ENCODE measurements around the gene ZKSCAN1.
"Not testable (repeated sequence)": the region's sequence is repeated elsewhere in the genome, so short reads cannot be mapped to it uniquely, and the experiment has no call there.

ZKSCAN1 gene
- 76.0 reads per million, percentile 77 among the genes with 10 or more reads in this experiment for total RNA-seq

DNA sequence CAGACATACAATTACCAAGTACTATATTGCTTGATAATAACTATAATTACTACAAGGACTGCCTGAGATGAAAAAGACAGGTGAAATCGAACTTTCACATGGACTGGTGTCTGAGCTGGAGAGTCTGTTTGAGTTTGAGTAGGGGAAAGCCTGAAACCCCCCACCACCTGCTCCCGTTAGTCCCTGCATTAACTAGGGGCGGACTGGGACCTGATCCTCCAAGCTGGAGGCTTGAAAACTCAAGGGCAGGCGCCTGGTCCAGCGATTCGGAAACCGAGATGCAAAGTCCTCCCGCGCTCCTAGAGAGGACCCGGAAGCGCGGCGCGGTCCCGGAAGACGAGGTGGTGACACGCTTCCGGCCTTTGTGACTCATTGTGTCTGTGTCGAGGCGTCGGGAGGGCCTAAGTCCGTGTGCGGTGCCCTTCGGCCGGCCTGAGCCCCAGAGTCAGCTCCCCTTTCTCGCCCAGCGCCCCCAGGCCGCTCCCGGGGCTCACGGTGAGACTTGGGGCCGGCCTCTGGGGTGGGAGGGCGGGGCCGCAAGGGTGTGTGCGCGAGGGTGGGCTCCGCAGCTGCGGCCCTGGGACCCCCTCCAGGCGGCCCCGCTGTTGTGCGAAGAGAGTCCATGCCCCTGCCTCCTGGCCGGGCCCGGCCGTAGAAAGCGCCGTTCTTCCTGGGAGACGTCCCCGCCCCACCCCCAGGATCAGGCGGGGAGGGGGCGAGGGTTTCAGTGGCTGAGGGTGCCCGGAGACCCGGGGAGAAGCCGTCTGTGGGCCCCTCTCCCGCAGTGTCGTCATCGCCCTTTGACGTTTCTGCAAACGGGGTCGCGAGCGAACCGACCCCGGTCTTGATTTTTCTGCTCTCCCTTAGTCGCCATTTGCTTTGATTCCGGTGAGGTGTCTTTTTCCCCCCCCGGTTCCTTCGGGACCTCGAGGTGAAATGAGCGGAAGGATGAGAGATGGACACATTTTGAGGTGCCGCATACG lies at the start of gene ZKSCAN1:
ZKSCAN1 (plus strand) TSS at position 365 of the 983 bp plus-strand sequence. CDS start 7,911 bp downstream, outside the sequence.
- peak; percentile 80 for DNase-seq

DNA sequence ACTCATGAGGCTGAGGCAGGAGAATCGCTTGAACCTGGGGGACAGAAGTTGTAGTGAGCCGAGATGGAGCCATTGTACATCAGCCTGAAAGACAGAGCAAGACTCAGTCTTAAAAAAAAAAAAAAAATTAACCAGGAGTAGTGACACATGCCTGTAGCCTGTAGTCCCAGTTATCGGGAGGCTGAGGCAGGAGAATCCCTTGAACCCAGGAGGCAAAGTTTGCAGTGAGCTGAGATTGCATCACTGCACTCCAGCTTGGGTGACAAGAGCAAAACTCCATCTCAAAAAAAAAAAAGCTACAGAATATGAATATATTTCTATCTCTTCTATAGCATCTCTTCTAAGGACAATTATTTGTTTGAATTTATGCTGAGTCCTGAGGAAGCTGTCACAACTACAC lies 46.1 kb upstream of the ZKSCAN1 start:
- DNase-seq = no peak

DNA sequence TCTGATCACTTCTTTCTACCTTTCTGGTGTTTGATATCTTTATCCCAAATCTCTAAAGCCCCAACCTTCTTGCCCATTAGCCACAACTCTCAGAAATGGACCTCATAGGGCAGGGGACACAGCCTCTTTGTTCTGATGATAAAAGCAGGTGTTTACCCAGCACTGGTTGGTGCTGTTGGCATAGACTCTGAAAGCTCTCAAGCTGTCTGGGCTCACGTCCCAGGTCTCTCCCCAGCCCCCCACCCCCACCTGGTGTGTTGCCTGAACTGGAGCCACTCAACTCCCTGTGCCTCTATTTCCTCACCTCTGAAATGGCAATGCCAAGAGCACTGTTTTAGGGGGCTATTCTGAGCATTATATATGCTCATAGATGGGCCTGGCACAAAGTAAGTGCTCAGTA lies 45.6 kb upstream of the ZKSCAN1 start:
- DNase-seq = not testable (repeated sequence)

DNA sequence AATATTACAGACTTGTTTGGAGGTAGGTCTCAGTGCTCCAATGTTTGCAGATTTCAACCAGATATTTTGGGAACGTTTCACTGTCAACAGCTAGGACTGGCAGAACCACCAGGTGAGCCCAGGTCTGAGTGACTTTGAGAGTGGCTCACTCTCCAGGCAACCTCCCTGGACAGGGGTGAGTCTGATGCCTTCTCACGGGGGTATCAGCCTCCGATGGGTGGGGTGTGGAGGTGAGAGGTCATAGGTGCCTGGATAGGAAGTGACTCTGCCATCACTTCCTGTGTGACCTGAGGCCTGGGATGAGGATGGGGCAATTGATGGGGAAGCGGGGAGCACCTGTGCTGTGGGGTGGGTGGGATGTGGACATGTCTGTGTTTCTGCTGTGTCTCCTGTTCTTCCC lies 44.2 kb upstream of the ZKSCAN1 start:
- no peak for DNase-seq

DNA sequence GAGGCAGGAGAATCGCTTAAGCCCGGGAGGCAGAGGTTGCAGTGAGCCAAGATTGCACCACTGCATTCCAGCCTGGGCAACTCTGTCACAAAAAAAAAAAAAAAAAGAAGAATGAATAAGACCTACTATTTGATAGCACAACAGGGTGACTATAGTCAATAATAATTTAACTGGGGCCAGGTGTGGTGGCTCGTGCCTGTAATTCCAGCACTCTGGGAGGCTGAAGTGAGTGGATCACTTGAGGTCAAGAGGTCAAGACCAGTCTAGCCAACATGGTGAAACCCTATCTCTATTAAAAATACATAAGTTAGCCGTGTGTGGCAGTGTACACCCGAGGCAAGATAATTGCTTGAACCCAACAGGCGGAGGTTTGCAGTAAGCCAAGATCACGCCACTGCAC lies 41.6 kb upstream of the ZKSCAN1 start:
- DNase-seq = not testable (repeated sequence)

DNA sequence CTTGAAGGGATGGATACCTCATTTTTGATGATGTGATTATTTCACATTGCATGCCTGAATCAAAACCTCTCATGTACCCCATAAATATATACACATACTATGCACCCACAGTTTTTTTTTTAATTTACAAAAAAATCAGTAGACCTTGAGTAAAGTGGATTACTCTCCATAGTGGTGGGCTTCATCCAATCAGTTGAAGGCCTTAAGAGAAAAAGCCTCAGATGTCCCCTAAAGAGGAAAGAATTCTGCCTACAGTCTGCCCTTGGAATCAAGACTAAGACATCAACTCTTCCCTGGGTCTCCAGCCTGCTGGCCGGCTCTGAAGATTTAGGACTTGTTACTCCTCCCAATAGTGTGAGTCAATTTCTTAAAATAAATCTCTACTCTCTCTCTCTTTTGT lies 40.7 kb upstream of the ZKSCAN1 start:
- DNase-seq = no peak

DNA sequence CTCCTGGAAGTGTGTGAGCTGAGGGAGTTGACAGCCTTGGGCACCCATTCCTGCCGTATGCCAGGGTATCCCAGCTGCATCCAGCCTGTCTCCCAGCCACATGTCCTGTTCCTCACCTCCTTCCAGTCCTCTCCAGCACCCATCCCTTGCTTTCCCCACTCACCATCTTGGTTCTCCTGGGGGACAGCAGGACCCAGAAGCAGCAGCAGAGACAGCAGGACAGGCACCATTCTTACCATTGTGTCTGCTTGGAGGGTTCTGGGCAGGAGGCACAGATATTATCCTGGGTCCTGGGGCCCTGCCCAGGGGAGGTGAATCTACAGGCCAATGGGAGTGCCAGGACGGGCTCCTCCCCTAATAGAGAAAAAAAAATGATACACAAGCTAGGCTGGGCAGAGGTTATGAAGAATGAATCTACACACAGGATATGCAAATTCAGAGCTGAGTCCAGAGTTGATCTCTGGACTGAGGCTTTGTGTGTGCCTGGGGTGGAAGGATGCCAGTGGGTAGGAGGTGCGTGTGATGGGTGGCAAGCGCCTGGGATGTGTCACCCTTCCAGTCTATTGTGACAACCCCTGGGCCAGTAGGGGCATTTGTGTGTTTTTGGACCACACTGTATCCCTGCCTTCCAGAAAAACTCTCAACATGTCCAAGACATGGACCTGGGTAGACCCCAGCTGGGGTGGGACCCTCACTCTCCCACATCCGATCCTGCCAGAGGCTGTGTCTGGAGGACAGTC lies 39.4 kb upstream of the ZKSCAN1 start, which contains the start of gene AZGP1:
AZGP1 (minus strand) TSS at position 250 of the 740 bp plus-strand sequence; CDS start at position 239, 11 bp downstream.
- DNase-seq = no peak

DNA sequence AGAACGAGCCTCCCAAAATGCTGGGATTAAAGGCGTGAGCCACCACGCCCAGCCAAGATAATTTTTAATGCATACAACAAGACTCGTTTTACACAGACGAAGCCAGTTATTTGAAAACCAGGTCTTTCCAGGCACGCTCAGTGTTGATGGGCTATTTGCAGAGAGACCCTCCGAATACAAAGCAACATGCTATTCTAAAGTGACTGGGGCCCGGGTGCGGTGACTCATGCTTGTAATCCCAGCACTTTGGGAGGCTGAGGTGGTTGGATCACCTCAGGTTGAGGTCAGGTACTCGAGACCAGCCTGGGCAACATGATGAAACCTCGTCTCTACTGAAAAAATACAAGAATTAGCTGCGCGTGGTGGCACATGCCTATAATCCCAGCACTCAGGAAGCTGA lies 38.8 kb upstream of the ZKSCAN1 start:
- DNase-seq = no peak

DNA sequence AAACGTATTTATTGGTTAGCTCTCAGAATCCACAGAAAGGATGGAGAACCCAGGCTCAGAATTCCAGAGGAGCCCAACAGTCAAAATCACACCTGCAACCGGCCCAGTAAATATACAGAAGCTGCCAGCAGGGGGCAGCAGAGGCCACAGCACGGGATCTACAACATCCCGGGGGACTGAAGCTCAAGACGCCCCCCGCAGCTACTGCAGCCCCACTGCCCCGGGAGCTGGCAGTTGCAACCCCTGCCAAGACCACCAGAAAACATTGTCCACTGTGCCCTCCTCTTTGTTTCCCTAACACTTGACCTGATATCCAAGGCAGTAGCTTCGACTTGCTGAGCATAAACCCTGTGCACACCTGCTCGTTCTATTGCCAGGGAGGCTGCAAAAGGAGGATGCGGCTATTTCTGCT lies 35.6 kb upstream of the ZKSCAN1 start:
- peak; percentile 63 for DNase-seq

DNA sequence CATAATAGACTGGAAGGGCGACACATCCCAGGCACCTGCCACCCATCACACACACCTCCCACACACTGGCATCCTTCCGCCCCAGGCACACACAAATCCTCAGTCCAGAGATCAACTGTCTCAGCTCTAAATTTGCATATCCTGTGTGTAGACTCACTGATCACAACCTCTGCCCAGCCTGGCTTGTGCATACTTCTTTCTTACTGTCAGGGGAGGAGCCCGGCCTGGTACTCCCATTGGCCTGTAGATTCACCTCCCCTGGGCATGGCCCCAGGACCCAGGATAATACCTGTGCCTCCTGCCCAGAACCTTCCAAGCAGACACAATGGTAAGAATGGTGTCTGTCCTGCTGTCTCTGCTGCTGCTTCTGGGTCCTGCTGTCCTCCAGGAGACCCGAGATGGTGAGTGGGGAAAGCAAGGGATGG lies 34.9 kb upstream of the ZKSCAN1 start:
- not testable (repeated sequence) for DNase-seq

DNA sequence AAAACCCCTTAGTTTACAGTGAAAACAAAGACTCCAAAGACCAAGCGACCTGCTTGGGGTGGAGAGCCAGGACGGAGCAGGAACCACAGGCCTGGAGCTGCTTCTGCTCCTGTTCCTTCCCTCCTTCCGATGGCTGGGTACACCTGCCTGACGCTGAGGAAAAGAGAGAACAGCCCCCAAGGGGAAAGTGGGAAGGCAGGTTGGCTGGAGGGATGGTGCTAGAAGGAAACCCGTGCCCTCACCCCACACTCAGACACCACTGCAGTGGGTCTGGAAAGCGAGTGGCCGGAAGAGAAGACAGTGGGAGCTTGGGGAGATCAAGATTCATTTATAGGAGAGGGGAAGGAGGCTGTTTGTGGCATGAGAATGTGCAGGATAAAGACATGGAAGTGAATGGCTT lies 34.3 kb upstream of the ZKSCAN1 start:
- DNase-seq = not testable (repeated sequence)

DNA sequence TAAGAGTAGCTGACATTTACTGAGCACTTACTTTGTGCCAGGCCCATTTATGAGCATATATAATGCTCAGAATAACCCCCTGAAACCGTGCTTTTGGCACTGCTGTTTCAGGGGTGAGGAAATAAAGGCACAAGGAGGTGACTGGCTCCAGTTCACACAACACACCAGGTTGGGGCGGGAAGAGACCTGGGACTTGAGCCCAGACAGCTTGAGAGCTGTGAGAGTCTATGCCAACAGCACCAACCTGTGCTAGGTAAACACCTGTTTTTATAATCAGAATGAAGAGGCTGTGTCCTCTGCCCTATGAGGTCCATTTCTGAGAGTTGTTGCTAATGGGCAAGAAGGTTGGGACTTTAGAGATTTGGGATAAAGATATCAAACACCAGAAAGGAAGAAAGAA lies 30.8 kb upstream of the ZKSCAN1 start:
- no peak for DNase-seq

DNA sequence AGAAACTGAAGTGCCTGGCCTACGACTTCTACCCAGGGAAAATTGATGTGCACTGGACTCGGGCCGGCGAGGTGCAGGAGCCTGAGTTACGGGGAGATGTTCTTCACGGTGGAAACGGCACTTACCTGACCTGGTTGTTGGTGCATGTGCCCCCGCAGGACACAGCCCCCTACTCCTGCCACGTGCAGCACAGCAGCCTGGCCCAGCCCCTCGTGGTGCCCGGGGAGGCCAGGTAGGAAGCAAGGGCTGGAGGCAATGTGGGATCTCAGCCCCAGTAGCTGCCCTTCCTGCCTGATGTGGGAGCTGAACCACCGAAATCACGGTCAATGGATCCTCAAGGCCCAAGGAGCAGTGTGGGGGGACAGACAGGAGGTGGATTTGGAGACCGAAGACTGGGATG lies 28.1 kb upstream of the ZKSCAN1 start:
- not testable (repeated sequence) for DNase-seq

DNA sequence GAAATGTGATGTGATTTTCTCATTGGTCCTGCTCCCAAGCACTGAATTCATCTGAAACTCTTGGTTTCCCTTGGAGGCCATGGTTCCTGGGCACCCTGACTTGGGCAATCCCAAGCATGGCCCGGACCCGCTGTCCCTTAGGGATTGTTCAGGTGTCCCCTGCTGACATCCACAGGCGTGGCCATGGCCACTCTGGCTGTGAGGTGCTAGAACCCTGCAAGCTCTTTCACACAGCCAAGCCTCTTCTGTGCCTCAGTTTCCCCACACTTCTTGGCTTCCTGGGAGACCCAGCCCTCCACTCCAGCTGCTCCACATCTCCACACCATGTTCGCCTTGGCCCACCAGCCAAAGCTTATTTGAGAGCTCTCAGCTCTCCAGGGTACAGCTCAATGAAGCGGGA lies 27.6 kb upstream of the ZKSCAN1 start:
- DNase-seq = no peak

DNA sequence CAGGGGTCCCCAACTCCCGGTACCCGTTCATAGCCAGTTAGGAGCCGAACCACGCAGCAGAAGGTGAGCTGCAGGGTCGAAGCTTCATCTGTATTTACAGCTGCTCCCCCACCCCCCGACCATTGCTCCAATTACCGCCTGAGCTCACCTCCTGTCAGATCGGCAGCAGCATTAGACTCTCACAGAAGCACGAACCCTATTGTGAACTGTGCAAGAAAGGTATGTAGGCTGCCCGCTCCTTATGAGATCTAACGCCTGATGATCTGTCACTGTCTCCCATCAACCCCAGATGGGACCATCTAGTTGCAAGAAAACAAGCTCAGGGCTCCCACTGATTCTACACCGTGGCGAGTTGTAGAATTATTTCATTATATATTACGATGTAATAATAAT lies 24.9 kb upstream of the ZKSCAN1 start:
- DNase-seq = no peak

DNA sequence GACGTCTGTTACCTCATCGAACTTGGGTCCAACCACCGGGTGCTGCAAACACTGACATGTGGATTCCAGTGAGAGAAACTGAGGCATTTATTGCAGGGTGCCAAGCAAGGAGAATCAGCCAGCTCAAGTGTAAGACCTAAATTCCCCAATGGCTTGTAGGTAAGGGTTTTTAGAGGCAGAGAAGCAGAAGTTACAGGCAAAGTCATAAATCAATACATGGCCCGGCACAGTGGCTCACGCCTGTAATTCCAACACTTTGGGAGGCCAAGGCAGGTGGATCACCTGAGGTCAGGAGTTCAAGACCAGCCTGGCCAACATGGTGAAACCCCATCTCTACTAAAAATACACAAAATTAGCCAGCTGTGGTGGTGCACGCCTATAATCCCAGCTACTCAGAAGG lies 23.9 kb upstream of the ZKSCAN1 start:
- DNase-seq = not testable (repeated sequence)

DNA sequence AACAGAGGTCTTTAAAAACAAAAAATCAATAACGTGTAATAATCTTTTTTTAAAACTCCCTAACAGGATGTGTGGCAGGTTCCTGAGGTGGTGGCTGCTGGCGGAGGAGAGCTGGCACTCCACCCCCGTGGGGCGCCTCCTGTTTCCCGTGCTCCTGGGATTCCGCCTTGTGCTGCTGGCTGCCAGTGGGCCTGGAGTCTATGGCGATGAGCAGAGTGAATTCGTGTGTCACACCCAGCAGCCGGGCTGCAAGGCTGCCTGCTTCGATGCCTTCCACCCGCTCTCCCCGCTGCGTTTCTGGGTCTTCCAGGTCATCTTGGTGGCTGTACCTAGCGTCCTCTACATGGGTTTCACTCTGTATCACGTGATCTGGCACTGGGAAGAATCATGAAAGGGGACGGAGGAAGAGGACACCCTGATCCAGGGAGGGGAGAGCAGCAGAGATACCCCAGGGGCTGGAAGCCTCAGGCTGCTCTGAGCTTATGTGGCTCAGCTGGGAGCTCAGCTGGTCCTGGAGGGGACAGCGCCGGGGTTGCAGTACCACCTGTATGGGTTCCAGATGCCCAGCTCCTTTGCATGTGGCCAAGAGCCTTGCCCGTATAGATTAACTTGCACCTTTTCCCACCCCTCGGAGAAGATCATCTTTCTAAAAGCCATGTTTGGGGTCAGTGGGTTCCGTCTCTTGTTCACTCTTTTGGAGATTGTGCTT lies 22.9 kb upstream of the ZKSCAN1 start:
- DNase-seq = no peak

DNA sequence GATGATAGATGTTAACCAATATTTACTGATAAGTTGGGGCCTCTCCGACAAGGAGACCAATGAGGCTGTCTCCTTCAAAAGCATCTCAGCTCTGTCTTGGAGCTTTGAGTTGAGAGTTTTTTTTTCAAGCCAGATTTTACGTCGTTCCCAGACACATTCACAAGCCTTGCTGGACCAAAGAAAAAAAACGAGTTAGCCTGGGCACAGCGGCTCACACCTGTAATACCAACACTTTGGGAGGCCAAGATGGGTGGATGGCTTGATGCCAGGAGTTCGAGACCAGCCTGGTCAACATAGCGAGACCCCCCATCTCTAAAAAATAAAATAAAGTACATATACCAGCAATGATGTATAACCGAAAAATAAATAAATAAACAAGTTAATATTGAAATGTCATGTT lies 20.6 kb upstream of the ZKSCAN1 start:
- DNase-seq = no peak

DNA sequence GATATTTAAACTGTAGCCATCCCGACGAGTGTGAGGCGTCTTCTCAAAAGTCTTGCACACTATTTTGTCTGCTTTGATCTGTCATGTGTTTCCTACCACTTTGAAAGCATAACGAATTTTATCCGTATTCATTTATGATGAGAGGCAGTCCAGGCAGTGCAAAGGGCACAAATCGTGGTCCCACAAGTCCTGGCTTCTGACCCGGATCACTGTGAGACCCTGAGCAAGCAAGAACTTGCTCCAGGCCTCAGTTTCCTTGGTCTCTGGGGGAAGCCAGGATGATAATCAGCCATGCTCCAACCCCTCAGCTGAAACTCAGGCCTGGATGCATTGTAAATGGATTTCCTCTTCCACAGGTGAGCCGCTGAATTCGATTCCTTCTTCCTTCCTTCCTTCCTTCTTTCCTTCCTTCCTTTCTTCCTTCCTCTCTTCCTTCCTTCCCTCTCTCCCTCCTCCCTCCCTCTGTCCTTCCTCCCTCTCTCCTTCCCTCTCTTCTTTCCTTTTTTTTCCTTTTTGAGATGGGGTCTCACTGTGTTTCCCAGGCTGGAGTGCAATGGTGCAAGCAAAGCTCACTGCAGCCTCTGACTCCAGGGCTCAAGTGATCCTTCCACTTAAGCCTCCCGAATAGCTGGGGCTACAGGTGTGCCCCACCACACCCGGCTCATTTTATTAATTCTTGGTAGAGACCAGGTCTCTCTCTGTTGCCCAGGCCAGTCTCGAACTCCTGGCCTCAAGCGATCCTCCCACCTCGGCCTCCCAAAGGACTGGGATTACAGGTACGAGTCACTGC lies 18.4 kb upstream of the ZKSCAN1 start:
- no peak for DNase-seq

DNA sequence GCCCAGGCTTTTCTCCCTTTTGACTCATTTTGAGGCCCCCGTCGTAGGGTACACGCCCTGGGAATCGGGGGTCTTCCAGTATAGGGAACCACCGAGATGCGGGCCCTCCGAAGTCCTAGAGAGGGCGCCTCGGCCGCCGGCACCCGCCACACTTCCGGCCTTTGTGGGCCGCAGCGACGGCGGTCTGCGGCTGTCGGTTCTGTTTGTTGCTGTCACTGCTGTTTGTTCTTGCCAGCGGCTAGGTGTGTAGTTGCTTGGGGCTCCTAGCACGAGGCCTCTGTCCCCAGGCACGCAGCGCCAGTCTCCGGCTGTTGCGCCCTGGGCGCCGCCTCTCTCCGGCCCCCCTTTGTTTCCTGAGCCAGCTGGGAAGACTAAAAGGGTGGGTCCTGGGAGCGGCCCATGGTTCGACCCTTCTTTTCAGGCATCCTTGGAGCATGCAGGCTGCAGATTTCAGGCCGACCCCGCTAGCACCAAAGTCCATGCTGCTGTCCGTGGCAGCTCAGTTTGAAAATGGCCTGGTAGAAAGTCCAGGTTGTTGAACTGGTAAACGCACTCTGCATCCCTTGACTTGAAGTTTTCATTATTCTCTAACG lies 17.8 kb upstream of the ZKSCAN1 start:
- peak; percentile 41 for DNase-seq

DNA sequence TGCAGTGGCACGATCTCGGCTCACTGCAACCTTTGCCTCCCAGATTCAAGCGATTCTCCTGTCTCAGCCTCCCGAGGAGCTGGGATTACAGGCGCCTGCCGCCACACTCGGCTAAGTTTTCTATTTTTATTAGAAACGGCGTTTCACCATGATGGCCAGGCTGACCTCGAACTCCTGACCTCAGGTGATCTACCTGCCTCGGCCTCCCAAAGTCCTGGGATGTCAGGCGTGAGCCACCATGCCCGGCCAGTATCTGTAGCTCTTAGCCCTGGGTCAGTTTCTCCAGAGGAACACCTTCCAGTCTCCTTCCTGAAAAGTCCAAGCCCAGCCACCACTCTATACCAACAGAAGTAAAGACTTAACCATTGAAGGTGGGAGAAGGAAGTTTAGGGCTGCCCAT lies 15.2 kb upstream of the ZKSCAN1 start:
- DNase-seq = no peak
